NCI-H524 (cell line): ENCODE measurements around the gene CBX1.

Experiments used
- DNase-seq, 2 experiments: peaks; one replicate each; lab custom pipeline; 2025; lab: John Stamatoyannopoulos, UW

The CBX1 gene

DNA sequence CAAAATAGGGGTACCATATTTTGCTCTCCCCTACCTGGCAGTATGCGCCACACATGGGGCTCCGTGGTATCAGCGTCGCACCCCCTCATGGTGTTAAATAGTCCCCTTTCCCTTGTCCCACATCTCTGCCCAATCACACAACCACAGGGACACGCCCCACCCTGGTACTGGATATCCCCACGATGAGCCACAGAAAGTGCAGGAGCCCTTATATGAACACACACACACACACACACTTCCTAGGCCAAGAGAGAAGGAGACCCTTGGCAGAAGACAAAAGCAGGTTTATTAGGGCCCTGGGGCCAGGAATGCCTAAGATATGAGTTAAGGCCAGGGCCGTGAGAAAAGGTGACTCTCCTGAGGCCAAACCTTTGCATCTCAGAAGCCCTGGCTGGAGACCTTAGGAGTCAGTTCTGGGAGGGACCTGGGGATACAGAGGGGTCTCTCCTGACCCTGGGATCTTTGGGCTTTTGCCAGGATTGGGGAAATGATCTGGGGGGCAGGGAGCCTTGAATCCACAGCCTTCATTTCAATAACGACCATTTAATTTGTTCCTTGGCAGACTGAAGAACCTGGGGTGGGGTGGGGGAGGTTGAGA, 75.3 kb downstream of the CBX1 start:
- peak in 1 of 2 experiments; percentile 50 for DNase-seq

DNA sequence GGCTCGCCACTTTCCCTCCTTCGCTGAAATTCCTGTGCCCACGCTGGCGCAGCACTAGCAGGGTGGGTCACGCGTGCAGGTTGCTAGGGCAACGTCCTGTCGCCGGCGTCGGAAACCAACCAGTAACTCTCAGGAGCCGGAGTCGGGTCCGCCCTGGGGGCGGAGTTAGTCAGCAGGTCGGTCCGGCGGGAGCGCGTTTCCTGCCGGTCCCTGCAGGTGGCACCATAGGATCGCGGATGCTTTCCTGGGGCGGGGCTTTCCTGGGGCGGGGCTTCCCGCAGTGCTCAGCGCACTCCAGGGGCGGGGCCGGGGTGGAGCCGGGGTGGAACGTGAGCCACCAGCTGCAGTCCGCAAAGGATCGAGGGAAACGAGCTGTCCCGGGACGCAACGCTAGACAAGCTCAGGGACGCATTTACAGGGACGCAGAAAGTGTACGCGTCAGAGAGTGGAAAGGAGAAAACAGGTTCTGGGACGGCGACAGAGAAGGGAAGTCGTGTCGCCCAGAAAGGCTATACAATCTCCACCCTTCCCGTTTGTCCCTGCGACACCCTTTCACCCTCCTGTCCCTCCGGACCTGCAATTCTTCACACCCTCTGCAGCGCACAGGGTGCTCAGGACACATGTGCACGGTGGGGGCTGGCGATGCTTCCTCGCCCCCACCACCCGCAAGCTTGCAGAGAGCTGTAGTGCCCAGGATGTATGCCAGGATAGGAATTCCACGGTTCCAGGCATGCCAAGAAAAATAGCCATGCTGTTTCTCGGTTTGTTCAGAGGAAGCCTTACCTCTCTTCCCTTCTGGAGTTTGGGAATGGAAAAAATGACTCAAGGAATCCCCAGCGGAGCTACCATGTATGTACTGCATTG, 76.0 kb downstream of the CBX1 start:
- peak; percentile 95 to 99 for DNase-seq

DNA sequence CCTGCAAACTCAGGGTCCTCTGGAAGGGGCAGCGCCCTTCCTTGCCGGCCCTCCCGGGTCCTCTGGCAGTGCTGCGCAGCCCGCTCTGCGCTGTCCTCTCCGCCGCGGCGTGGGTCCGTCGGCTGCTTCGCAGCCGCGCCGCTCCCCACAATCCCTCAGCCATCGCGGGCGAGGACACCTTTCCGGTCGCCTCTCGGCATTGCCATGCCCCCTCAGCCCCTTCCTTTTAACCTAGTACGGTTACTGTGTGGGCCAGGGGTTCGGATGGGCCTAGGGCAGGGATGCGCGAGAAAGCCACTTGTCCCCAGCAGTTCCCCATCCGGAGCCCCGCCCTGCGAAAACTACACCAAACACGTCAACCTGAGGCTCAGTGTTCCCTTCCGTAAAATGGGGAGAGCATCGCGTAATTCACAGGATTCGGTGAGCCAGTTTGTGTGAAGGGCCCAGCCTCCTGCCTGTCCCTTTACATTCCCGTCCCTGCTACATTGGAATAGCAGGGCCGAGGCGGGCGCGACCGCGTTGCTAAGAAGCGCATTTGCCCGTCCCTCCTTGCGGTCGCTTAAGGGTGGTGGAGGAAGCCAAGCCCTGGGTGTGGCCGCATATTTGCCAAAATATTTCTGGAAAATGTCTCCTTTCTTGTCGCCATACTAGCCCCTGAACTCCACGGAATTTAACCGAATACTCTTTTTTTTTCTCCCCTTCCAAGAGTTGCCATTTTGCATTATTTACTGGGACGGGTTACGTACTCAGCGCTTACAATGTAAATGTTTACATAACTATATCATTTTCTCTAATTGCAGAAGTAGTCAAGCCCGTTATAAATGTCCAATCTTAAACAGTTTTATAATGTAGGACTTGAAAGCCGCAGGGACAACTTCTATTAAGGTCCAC, 76.9 kb downstream of the CBX1 start:
- DNase-seq: peak; percentile 39 to 77

DNA sequence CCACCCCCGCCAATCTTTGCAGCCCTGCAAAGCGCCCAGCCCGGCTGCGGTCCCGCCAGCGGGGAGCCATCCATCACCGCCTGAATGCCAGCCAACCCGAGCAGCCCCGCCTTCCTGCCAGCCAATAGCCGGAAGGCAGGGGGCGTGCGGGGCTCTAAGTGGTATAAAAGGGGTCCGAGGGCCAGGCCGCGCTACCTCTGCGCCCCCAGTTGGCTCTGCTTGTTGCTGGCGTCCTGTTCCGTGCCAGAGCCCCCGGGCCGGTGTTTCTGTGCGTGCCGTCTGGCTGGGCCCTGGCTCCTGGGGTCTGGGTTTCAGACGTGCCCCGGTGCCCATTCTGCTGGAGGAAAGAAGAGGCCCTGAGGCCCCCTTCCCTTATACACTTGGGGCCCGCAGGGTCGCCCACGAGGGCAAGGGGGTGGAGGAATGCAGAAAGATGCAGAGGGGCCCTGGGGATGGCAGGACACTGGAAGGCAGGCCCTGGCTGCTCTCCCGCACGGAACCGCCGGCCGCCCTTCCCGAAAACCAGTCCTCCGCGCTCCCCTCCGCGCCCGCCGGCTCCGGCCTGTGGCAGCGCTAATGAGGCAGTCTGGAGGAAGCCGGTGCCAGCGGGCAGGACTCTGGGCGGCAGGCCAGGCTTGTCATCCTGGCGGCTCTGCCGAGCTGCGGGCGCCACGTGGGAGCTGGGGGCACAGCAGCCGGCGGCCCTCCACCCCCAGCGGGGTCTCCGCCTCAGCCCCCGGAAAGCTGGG, 77.7 kb downstream of the CBX1 start:
- DNase-seq: peak; percentile 81 to 93

DNA sequence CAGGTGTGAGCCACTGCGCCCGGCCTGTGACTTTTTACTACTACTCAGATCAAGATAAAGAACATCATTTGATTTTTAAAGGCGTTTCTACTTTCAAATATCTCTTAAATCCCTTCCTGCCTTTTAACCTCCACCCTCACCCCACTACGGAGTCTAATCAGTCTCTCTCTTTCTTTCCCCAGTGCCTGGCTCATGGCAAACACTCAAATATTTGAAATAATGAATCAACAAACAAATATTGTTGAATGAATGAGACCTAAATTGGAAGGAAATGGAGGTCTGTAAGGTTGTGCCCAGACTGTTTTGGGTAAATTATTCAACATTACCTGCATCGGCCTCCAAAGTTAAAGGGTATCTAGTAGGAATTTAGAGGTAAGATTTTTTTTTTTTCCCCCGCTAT, 78.4 kb downstream of the CBX1 start:
- no peak for DNase-seq

DNA sequence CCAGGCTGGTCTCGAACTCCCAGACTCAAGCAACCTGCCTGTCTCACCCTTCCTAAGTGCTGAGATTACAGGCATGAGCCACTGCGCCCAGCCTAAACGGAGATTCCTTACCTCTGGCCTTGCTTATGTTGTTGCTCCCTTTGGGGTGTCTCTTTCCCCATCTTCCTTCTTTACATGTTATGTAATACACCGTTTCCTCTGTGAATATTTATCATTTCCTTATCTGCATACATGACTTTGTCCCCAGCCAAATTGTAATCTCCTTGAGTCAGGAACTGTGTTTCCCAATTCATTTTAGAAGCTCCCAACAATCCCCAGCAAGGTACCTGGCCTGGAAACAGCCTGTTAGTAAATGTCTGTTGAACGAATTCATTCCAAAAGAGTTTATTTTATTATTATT, 79.3 kb downstream of the CBX1 start:
- DNase-seq: no peak
